Fibroblast of the aortic adventitia (primary cell): Measurements from ENCODE around the gene PRKN. TPM values are rescaled to one million over a fixed set of nuclear protein-coding genes. Genes with fewer than 3 reads are reported as not detected.

Source experiments
- DNase-seq: peaks from one replicate; pipeline ENCODE4 v3.0.0-alpha.2; 2010; ENCODE audit warnings: low read depth
- H3K4me3 ChIP-seq: 2 replicates; pipeline ENCODE4 v1.5.1; 2011; ENCODE audit warnings: low read depth, mild to moderate bottlenecking, control low read depth, low read length, moderate library complexity
- CTCF ChIP-seq: IDR thresholded peaks from 2 replicates; pipeline ENCODE4 v1.5.1; 2011; ENCODE audit warnings: mild to moderate bottlenecking, low read length, control low read depth, inconsistent platforms; ENCODE audit not compliant: insufficient read depth
- total RNA-seq: library from RNA; depleted of rRNA; stranded (reverse); fragments of >200 nt; gene quantifications from 2 replicates; pipeline ENCODE4 v1.2.3, GENCODE V29; 2012; ENCODE audit warnings: low replicate concordance

The PRKN gene
- total RNA-seq, 1 donor, result 2.0 TPM

- no peak for TF ChIP-seq CTCF
- no peak for DNase-seq
- no peak overlapping the region for H3K4me3 ChIP-seq
These were observed 488.2 kb downstream of the PRKN start for GRCh38 chr6:162239330-162239729.

- DNase-seq, result no peak
- no peak overlapping the region for H3K4me3 ChIP-seq
- TF ChIP-seq CTCF, result no peak
These were observed 488.9 kb downstream of the PRKN start for GRCh38 chr6:162238675-162239074.

GRCh38 chr6:162237331-162237730 is 490.2 kb downstream of the PRKN start:
- no peak for DNase-seq
- H3K4me3 ChIP-seq, result no peak overlapping the region
- no peak for TF ChIP-seq CTCF

- no peak for DNase-seq
- H3K4me3 ChIP-seq, result no peak overlapping the region
- TF ChIP-seq CTCF, result no peak
These were observed 492.9 kb downstream of the PRKN start for GRCh38 chr6:162234631-162235030.

- TF ChIP-seq CTCF, result no peak
- no peak overlapping the region for H3K4me3 ChIP-seq
- DNase-seq, result no peak
These were observed 497.3 kb downstream of the PRKN start for GRCh38 chr6:162230147-162230752.

GRCh38 chr6:162229093-162229492 is 498.5 kb downstream of the PRKN start:
- no peak for TF ChIP-seq CTCF
- DNase-seq, result no peak
- no peak overlapping the region for H3K4me3 ChIP-seq

GRCh38 chr6:162226803-162227202 is 500.8 kb downstream of the PRKN start:
- no peak overlapping the region for H3K4me3 ChIP-seq
- no peak for DNase-seq
- TF ChIP-seq CTCF, result no peak
